Left ventricle myocardium inferior (tissue), 1 donor: Measurements from ENCODE around the gene AP5B1. TPM values are rescaled to one million over a fixed set of nuclear protein-coding genes. Genes with fewer than 3 reads are reported as not detected.

Experiments used
- DNase-seq: peaks from one replicate; pipeline ENCODE4 v3.0.0-alpha.2; 2020
- H3K27ac ChIP-seq: fragments of 200-600 bp; replicated peaks from 2 replicates; pipeline ENCODE4 v1.8.0; 2021
- H3K27me3 ChIP-seq: fragments of 200-600 bp; 2 replicates; pipeline ENCODE4 v1.8.0; 2021; ENCODE audit warnings: low read depth
- H3K36me3 ChIP-seq: fragments of 200-600 bp; 2 replicates; pipeline ENCODE4 v1.8.0; 2021
- H3K4me1 ChIP-seq: fragments of 200-600 bp; 2 replicates; pipeline ENCODE4 v1.8.0; 2021
- H3K4me3 ChIP-seq: fragments of 200-600 bp; 2 replicates; pipeline ENCODE4 v1.8.0; 2021; ENCODE audit warnings: mild to moderate bottlenecking, moderate library complexity
- H3K9me3 ChIP-seq: fragments of 200-600 bp; replicated peaks from 2 replicates; pipeline ENCODE4 v1.8.0; 2021
- intact Hi-C: fragments of 100-400 bp; cut with micrococcal nuclease; formaldehyde crosslinking; loops from one replicate; pipeline ENCODE4 v1.11.0; 2022
- total RNA-seq: library from RNA; stranded (reverse); fragmentation: NEBNext Ultra II Directional; extraction: Animal tissue kit (Norgen Biotek cat#: 25700); gene quantifications from one replicate; pipeline ENCODE4 v1.2.1, GENCODE V29; 2021
- TF ChIP-seq, protein P1 (sequence below): fragments of 200-600 bp; IDR thresholded peaks from 2 replicates; pipeline ENCODE4 v1.8.0; 2021; ENCODE audit warnings: antibody characterized with exemption, mild to moderate bottlenecking, borderline replicate concordance
- donor health status: DM: no; HTN: yes; CAD: no; lungs with severe emphysema.

The AP5B1 gene
- total RNA-seq, 1 donor from 2014 or later, result 5.4 TPM

GRCh38 chr11:65814131-65814985 is 33.6 kb upstream of the AP5B1 start:
- Histone ChIP-seq H3K9me3 (no peaks in the 10 kb centered on the region), H3K36me3 (no peaks in the 10 kb centered on the region), H3K27me3 (no peaks in the 10 kb centered on the region), H3K27ac (no peak overlapping the region), H3K4me3 (no peak overlapping the region), H3K4me1 (peaks cover 12% of the 10 kb centered on the region)
- intact Hi-C loops, result loop anchor here (10.0 kb wide), 1 partner anchor 90 kb away; the partner anchor contains the start of gene RNASEH2C
- DNase-seq, result no peak
- TF ChIP-seq, protein P1, sequence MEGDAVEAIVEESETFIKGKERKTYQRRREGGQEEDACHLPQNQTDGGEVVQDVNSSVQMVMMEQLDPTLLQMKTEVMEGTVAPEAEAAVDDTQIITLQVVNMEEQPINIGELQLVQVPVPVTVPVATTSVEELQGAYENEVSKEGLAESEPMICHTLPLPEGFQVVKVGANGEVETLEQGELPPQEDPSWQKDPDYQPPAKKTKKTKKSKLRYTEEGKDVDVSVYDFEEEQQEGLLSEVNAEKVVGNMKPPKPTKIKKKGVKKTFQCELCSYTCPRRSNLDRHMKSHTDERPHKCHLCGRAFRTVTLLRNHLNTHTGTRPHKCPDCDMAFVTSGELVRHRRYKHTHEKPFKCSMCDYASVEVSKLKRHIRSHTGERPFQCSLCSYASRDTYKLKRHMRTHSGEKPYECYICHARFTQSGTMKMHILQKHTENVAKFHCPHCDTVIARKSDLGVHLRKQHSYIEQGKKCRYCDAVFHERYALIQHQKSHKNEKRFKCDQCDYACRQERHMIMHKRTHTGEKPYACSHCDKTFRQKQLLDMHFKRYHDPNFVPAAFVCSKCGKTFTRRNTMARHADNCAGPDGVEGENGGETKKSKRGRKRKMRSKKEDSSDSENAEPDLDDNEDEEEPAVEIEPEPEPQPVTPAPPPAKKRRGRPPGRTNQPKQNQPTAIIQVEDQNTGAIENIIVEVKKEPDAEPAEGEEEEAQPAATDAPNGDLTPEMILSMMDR, result no peak

GRCh38 chr11:65811764-65812475 is 31.1 kb upstream of the AP5B1 start:
- intact Hi-C loops, result loop anchor here (10.0 kb wide), 1 partner anchor 87 kb away; the partner anchor contains the start of gene RNASEH2C
- TF ChIP-seq, protein P1, result no peak

GRCh38 chr11:65810046-65810868 is 29.5 kb upstream of the AP5B1 start:
- TF ChIP-seq, protein P1, result no peak
- Histone ChIP-seq H3K9me3 (no peaks in the 10 kb centered on the region), H3K27me3 (peaks cover 37% of the 10 kb centered on the region), H3K4me1 (no peaks in the 10 kb centered on the region), H3K27ac (no peak overlapping the region), H3K4me3 (no peak overlapping the region), H3K36me3 (no peaks in the 10 kb centered on the region)
- intact Hi-C loops, result loop anchor here (10.0 kb wide), 1 partner anchor 85 kb away; the partner anchor contains the start of gene RNASEH2C
- DNase-seq, result no peak

More at GRCh38 chr11:65811764-65812475, 31.1 kb upstream of the AP5B1 start:
- Histone ChIP-seq H3K9me3 (no peaks in the 10 kb centered on the region), H3K4me1 (peaks cover 2% of the 10 kb centered on the region), H3K4me3 (no peak overlapping the region), H3K27ac (no peak overlapping the region), H3K27me3 (peaks cover 20% of the 10 kb centered on the region), H3K36me3 (no peaks in the 10 kb centered on the region)
- DNase-seq, result no peak

DNA sequence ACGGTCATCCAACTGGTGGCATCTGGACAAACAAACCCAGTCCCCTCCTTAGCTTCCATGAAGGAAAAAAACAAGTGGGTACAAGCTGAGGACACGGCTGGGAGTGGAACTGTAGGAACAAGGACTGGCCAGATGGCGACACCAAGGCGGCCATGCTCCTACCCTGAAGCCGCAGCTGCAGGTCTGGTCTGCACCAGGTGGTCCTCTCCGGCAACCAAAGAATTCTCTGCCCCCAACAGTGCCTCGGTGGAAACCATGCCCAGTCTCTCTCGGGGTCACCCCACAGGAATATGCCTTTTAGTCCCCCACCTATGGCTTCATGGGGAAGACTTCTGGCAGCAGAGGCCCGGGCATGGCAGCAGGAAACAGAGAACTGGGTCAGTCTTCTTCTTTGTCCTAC is 28.7 kb upstream of the AP5B1 start:
- Histone ChIP-seq H3K4me1 (no peaks in the 10 kb centered on the region), H3K36me3 (no peaks in the 10 kb centered on the region), H3K9me3 (no peaks in the 10 kb centered on the region), H3K27ac (no peak overlapping the region), H3K27me3 (peaks cover 44% of the 10 kb centered on the region), H3K4me3 (no peak overlapping the region)
- DNase-seq, result no peak
- intact Hi-C loops, result no loop called here
- TF ChIP-seq, protein P1, result no peak
